HepG2 (cell line): ENCODE data around the gene MAB21L4. TPM values are rescaled to one million over a fixed set of nuclear protein-coding genes. Genes with fewer than 3 reads are reported as not detected.
A peak's percentile ranks its signal among the peaks of the same experiment; 100 is the strongest.

Source experiments
- ATAC-seq: fragments of 200-7000 bp; cut with Tn5 transposase; 3 replicates; pipeline ENCODE4 v1.9.1; 2020; ENCODE audit warnings: mild to moderate bottlenecking, moderate library complexity
- BruUV-seq: library from RNA; stranded (reverse); fragments of 400-500 nt; replicated peaks from 2 replicates; lab custom pipeline; 2021; lab: Mats Ljungman, UMichigan
- CTCF ChIA-PET: fragments of 300-600 bp; formaldehyde crosslinking; extraction: SDS; loops from one replicate; lab custom pipeline; 2021; ENCODE audit warnings: low total read pairs, inconsistent platforms, low intra/inter-chr PET ratio; lab: Yijun Ruan, JAX
- POLR2A ChIA-PET: fragments of 350-600 bp; sonication (Branson Sonifier 250); formaldehyde crosslinking; loops from one replicate; lab custom pipeline; 2020; ENCODE audit warnings: antibody characterized with exemption, inconsistent platforms; lab: Yijun Ruan, JAX
- DNase-seq: peaks from one replicate; pipeline ENCODE4 v3.0.0-alpha.2; 2015; ENCODE audit warnings: low spot score
- FAIRE-seq: peaks from 3 replicates; lab custom pipeline; 2011; peaks lifted over from hg19 to GRCh38; lab: Jason Lieb, UNC
- H2AFZ ChIP-seq: one replicate; pipeline ENCODE4 v1.6.1; 2011; ENCODE audit warnings: low read length, inconsistent platforms
- H3K27ac ChIP-seq: fragments of 300-600 bp; 3 replicates; pipeline ENCODE4 v1.8.0; 2011; ENCODE audit warnings: mixed run types, mild to moderate bottlenecking, mixed read lengths, low read length, inconsistent platforms; ENCODE audit not compliant: insufficient read depth; ENCODE audit errors: extremely low read length
- H3K27me3 ChIP-seq, 2 experiments: fragments of 200-600 bp in 1 of 2; 2 replicates in 1 of 2; 3 replicates in 1 of 2; pipeline versions ENCODE4 v1.6.0 to v1.8.0; 2011; ENCODE audit warnings: low read length in 2 of 2, mild to moderate bottlenecking in 2 of 2, moderate library complexity in 2 of 2, inconsistent platforms in 1 of 2; ENCODE audit not compliant: insufficient read depth in 2 of 2, control insufficient read depth in 1 of 2
- H3K36me3 ChIP-seq, 2 experiments: fragments of 200-600 bp in 1 of 2; replicated peaks in 1 of 2; 2 replicates in 1 of 2; 3 replicates in 1 of 2; pipeline versions ENCODE4 v1.5.1 to v1.8.0; 2011; ENCODE audit warnings: low read length in 2 of 2, inconsistent platforms in 1 of 2; ENCODE audit not compliant: insufficient read depth in 2 of 2, control insufficient read depth in 1 of 2
- H3K4me1 ChIP-seq: 2 replicates; pipeline ENCODE4 v1.5.1; 2012; ENCODE audit warnings: low read length, inconsistent platforms; ENCODE audit not compliant: insufficient read depth
- H3K4me2 ChIP-seq: 2 replicates; pipeline ENCODE4 v1.6.0; 2011; ENCODE audit warnings: low read depth, low read length, inconsistent platforms
- H3K4me3 ChIP-seq, 3 experiments: fragments of 200-600 bp in 1 of 3; sonication (generic), shearing (Covaris generic) in 1 of 3; replicated peaks in 1 of 3; 2 replicates each; pipeline ENCODE4 v1.5.1; 2011 to 2016; ENCODE audit warnings: low read length in 3 of 3, inconsistent platforms in 2 of 3, low read depth in 2 of 3, mild to moderate bottlenecking in 2 of 3, control low read depth in 1 of 3, mixed read lengths in 1 of 3; ENCODE audit not compliant: insufficient read depth in 1 of 3
- H3K79me2 ChIP-seq: one replicate; pipeline ENCODE4 v1.6.1; 2011; ENCODE audit warnings: low read length, inconsistent platforms; ENCODE audit not compliant: insufficient read depth
- H3K9ac ChIP-seq: 2 replicates; pipeline ENCODE4 v1.6.0; 2011; ENCODE audit warnings: mild to moderate bottlenecking, low read depth, low read length, inconsistent platforms; ENCODE audit not compliant: insufficient read depth
- H3K9me3 ChIP-seq: 2 replicates; pipeline ENCODE4 v1.5.1; 2012; ENCODE audit warnings: mild to moderate bottlenecking, low read length
- H4K20me1 ChIP-seq: 2 replicates; pipeline ENCODE4 v1.6.0; 2011; ENCODE audit warnings: inconsistent platforms, mild to moderate bottlenecking, low read length, moderate library complexity; ENCODE audit not compliant: insufficient read depth
- ISL2 ChIP-seq: sonication (generic); formaldehyde crosslinking; IDR thresholded peaks from 2 replicates; pipeline ENCODE4 v1.5.0; 2020; ENCODE audit warnings: missing genetic modification reagents
- MTA1 ChIP-seq: sonication (generic); formaldehyde crosslinking; IDR thresholded peaks from 2 replicates; pipeline ENCODE4 v1.4.0; 2020; ENCODE audit warnings: missing genetic modification reagents, mild to moderate bottlenecking, borderline replicate concordance
- NRL ChIP-seq: sonication (generic); formaldehyde crosslinking; IDR thresholded peaks from 2 replicates; pipeline ENCODE4 v1.5.0; 2020; ENCODE audit warnings: missing genetic modification reagents, mild to moderate bottlenecking, moderate library complexity, borderline replicate concordance
- ZNF121 ChIP-seq: sonication (generic); formaldehyde crosslinking; IDR thresholded peaks from 2 replicates; pipeline ENCODE4 v1.5.0; 2020; ENCODE audit warnings: mild to moderate bottlenecking, missing genetic modification reagents
- ZNF781 ChIP-seq: sonication (generic); formaldehyde crosslinking; IDR thresholded peaks from 2 replicates; pipeline ENCODE4 v1.5.1; 2020; ENCODE audit warnings: borderline replicate concordance, mild to moderate bottlenecking, missing genetic modification reagents; ENCODE audit errors: not compliant biosample characterization
- WGBS: methylation state at CpG from one replicate; pipeline ENCODE4 v1.1.6; 2017; ENCODE audit warnings: low lambda C conversion rate; 5-methylcytosine and 5-hydroxymethylcytosine counted together
- in situ Hi-C: cut with HindIII; loops from 2 replicates; pipeline ENCODE4 v1.10.0; 2017; ENCODE audit warnings: low pct_unique_long_range_greater_than_20kb; ENCODE audit not compliant: extremely low pct_ligation_motif_present
- intact Hi-C: fragments of 100-400 bp; cut with micrococcal nuclease; formaldehyde crosslinking; loops from one replicate; pipeline ENCODE4 v1.10.0; 2022; ENCODE audit not compliant: unreplicated experiment
- polyA plus RNA-seq, 8 experiments: library from polyadenylated mRNA; depleted of rRNA in 3 of 8; stranded (reverse) in 7 of 8; unstranded in 1 of 8; fragments of >200 nt; fragmentation: Illumina TruSeq in 4 of 8; extraction: Trizol in 4 of 8; gene quantifications; 2 replicates each; pipeline versions ENCODE4 v1.2.1 to v1.2.3, GENCODE V29; 2011 to 2016; ENCODE audit warnings: low read depth in 4 of 8, missing spikeins in 1 of 8, mixed read lengths in 1 of 8; ENCODE audit not compliant: insufficient read depth in 1 of 8
- total RNA-seq, 5 experiments: library from RNA; depleted of rRNA; stranded (reverse); fragments of >200 nt; fragmentation: Illumina TruSeq; extraction: Trizol; gene quantifications; 2 replicates each; pipeline ENCODE4 v1.2.3, GENCODE V29; 2016; ENCODE audit warnings: low read depth in 1 of 5
- TF ChIP-seq, protein P1 (sequence below): sonication (generic); formaldehyde crosslinking; IDR thresholded peaks from 2 replicates; pipeline ENCODE4 v1.4.0; 2020; ENCODE audit warnings: missing genetic modification reagents, borderline replicate concordance

The MAB21L4 gene
- total and polyA plus RNA-seq, 2 of the 13 experiments (the other 11 are each of a cell fraction or from before 2014, with no cell fraction given) = 3.0 to 14.0 TPM

- POLR2A ChIA-PET = interaction anchor here (1.0 to 1.4 kb wide), 3 partner anchors 18 to 274 kb away, joined by 3 to 4 read pairs (median 4); no protein-coding TSS in a partner anchor
- peak; percentile 9 for ATAC-seq
Observed at GRCh38 chr2:240839152-240840143, 56.5 kb downstream of the MAB21L4 start.

More at GRCh38 chr2:240839152-240840143, 56.5 kb downstream of the MAB21L4 start:
- intact Hi-C loops (loop anchor here (1.0 to 10.0 kb wide), 3 partner anchors 29 to 325 kb away; no protein-coding TSS in a partner anchor), in situ Hi-C loops (loop anchor here (5.0 kb wide), 1 partner anchor 358 kb away; no protein-coding TSS in a partner anchor)
- DNase-seq (no peak), FAIRE-seq (no peak)
- no peak overlapping the region for H2AFZ ChIP-seq
- H3K79me2 ChIP-seq = no peaks in the 10 kb centered on the region
- peaks cover 3% of the 10 kb centered on the region; the same call in 1 of the 2 replicates for H4K20me1 ChIP-seq
- H3K4me3 ChIP-seq = no peak overlapping the region
- H3K27ac ChIP-seq = no peak overlapping the region
- H3K9me3 ChIP-seq = no peaks in the 10 kb centered on the region
- WGBS = 29% methylated on average over 10 of the region's 28 CpGs
- BruUV-seq = no TSS peak
- H3K9ac ChIP-seq = no peak overlapping the region
- TF ChIP-seq MTA1 (CRISPR knock-in tag) (no peak), ZNF121 (CRISPR knock-in tag) (no peak), NRL (CRISPR knock-in tag) (0 out of 2 replicates have a peak, but pooled peaks have one; percentile 24), ISL2 (no peak), ZNF781 (CRISPR knock-in tag) (no peak)
- TF ChIP-seq, protein P1, sequence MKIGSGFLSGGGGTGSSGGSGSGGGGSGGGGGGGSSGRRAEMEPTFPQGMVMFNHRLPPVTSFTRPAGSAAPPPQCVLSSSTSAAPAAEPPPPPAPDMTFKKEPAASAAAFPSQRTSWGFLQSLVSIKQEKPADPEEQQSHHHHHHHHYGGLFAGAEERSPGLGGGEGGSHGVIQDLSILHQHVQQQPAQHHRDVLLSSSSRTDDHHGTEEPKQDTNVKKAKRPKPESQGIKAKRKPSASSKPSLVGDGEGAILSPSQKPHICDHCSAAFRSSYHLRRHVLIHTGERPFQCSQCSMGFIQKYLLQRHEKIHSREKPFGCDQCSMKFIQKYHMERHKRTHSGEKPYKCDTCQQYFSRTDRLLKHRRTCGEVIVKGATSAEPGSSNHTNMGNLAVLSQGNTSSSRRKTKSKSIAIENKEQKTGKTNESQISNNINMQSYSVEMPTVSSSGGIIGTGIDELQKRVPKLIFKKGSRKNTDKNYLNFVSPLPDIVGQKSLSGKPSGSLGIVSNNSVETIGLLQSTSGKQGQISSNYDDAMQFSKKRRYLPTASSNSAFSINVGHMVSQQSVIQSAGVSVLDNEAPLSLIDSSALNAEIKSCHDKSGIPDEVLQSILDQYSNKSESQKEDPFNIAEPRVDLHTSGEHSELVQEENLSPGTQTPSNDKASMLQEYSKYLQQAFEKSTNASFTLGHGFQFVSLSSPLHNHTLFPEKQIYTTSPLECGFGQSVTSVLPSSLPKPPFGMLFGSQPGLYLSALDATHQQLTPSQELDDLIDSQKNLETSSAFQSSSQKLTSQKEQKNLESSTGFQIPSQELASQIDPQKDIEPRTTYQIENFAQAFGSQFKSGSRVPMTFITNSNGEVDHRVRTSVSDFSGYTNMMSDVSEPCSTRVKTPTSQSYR (CRISPR knock-in tag) = no peak
- CTCF ChIA-PET = interaction anchor here (1.2 to 1.5 kb wide), 3 partner anchors 12 to 91 kb away, joined by 3 to 19 read pairs (median 4); no protein-coding TSS in a partner anchor
- no peak overlapping the region for H3K4me2 ChIP-seq
- H3K27me3 ChIP-seq = peaks cover 15 to 72% of the 10 kb centered on the region in 2 experiments
- no peaks in the 10 kb centered on the region for H3K36me3 ChIP-seq
- no peaks in the 10 kb centered on the region for H3K4me1 ChIP-seq
